WTC11 (cell line): ENCODE measurements around the gene MARK2.

Source experiments
- ATF1 ChIP-seq: sonication (generic); formaldehyde crosslinking; IDR thresholded peaks from 2 replicates; pipeline ENCODE4 v1.8.1; 2023; ENCODE audit warnings: mild to moderate bottlenecking, moderate library complexity, missing genetic modification reagents
- CREM ChIP-seq: sonication (generic); formaldehyde crosslinking; IDR thresholded peaks from 2 replicates; pipeline ENCODE4 v1.8.1; 2022; ENCODE audit warnings: mild to moderate bottlenecking, missing genetic modification reagents, moderate library complexity
- CTCF ChIP-seq: fragments of 200-600 bp; IDR thresholded peaks from 2 replicates; pipeline ENCODE4 v1.8.0; 2022; ENCODE audit warnings: antibody characterized with exemption
- E2F4 ChIP-seq: sonication (generic); formaldehyde crosslinking; IDR thresholded peaks from 2 replicates; pipeline ENCODE4 v1.8.1; 2022; ENCODE audit warnings: low read depth, mild to moderate bottlenecking, moderate library complexity, missing genetic modification reagents, borderline replicate concordance
- ESRRA ChIP-seq: sonication (generic); formaldehyde crosslinking; IDR thresholded peaks from 2 replicates; pipeline ENCODE4 v1.8.1; 2022; ENCODE audit warnings: mild to moderate bottlenecking, missing genetic modification reagents, borderline replicate concordance
- ETV6 ChIP-seq: sonication (generic); formaldehyde crosslinking; IDR thresholded peaks from 2 replicates; pipeline ENCODE4 v1.8.1; 2022; ENCODE audit warnings: mild to moderate bottlenecking, missing genetic modification reagents
- GRHL2 ChIP-seq: fragments of 250-450 bp; sonication (Bioruptor Pico); IDR thresholded peaks from 2 replicates; pipeline ENCODE4 v1.8.0; 2022; ENCODE audit warnings: mild to moderate bottlenecking, moderate library complexity; ENCODE audit not compliant: insufficient replicate concordance, severe bottlenecking
- MXD4 ChIP-seq: fragments of 250-450 bp; sonication (Bioruptor Pico); IDR thresholded peaks from 2 replicates; pipeline ENCODE4 v1.8.0; 2021; ENCODE audit warnings: mild to moderate bottlenecking, moderate library complexity, borderline replicate concordance
- NFE2L1 ChIP-seq: sonication (generic); formaldehyde crosslinking; IDR thresholded peaks from 2 replicates; pipeline ENCODE4 v1.8.1; 2023; ENCODE audit warnings: missing genetic modification reagents
- TEAD4 ChIP-seq: sonication (generic); formaldehyde crosslinking; IDR thresholded peaks from 2 replicates; pipeline ENCODE4 v1.8.0; 2022; ENCODE audit warnings: mild to moderate bottlenecking, missing genetic modification reagents
- USF2 ChIP-seq: sonication (generic); formaldehyde crosslinking; IDR thresholded peaks from 2 replicates; pipeline ENCODE4 v1.8.1; 2023; ENCODE audit warnings: mild to moderate bottlenecking, missing genetic modification reagents, moderate library complexity
- ZNF138 ChIP-seq: sonication (generic); formaldehyde crosslinking; conservative IDR thresholded peaks from 2 replicates; pipeline ENCODE4 v1.8.1; 2022; ENCODE audit warnings: mild to moderate bottlenecking, moderate library complexity, missing genetic modification reagents
- ZNF532 ChIP-seq: fragments of 250-450 bp; sonication (Bioruptor Pico); IDR thresholded peaks from 2 replicates; pipeline ENCODE4 v1.9.0; 2021; ENCODE audit warnings: mild to moderate bottlenecking, borderline replicate concordance

DNA sequence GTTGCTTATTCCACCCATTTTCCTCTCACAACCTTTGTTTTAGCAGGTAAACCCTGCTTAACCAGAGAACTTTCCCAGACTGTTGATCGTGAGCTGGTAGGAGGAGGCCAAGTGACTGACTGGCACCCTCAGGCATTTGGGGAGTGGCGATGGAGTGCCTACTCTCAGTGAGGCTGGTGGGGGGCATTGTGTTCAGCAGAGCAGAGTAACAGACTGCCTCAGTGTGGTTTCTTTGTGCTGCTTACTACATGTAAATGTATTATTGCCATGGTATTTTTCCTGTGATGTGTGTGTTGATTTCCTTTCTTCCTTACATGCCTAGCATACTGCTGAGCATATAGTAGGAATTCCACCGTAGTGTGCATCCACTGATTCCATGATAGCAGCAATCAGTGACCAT, 2.6 kb downstream of the MARK2 start:
- no peak for TF ChIP-seq NFE2L1
- no peak for TF ChIP-seq CTCF
- no peak for TF ChIP-seq E2F4 (CRISPR knock-in tag)
- no peak for TF ChIP-seq ETV6 (CRISPR knock-in tag)
- no peak for TF ChIP-seq TEAD4 (CRISPR knock-in tag)
- TF ChIP-seq CREM (CRISPR knock-in tag): no peak
- TF ChIP-seq ZNF138 (CRISPR knock-in tag): no peak
- TF ChIP-seq USF2 (CRISPR knock-in tag): no peak
- no peak for TF ChIP-seq ESRRA (CRISPR knock-in tag)
- TF ChIP-seq ZNF532 (CRISPR knock-in tag): no peak
- no peak for TF ChIP-seq GRHL2 (CRISPR knock-in tag)
- no peak for TF ChIP-seq ATF1 (CRISPR knock-in tag)
- TF ChIP-seq MXD4 (CRISPR knock-in tag): no peak
